GM21717 (cell line): ENCODE data around the gene MRPL3.

Source experiments
- ATAC-seq: cut with Tn5 transposase; IDR thresholded peaks from one replicate; pipeline ENCODE4 v1.9.1; 2021; ENCODE audit warnings: mild to moderate bottlenecking, moderate library complexity; ENCODE audit not compliant: unreplicated experiment

MRPL3 gene

GRCh38 chr3:131502530-131503319, at the start of gene MRPL3:
Gene MRPL3, minus strand, starts transcription at chr3:131502971. Its CDS starts 150 bp downstream, at chr3:131502821.
- ATAC-seq: peak; percentile 95

GRCh38 chr3:131551761-131552160, 49.0 kb upstream of the MRPL3 start:
- no peak for ATAC-seq

DNA sequence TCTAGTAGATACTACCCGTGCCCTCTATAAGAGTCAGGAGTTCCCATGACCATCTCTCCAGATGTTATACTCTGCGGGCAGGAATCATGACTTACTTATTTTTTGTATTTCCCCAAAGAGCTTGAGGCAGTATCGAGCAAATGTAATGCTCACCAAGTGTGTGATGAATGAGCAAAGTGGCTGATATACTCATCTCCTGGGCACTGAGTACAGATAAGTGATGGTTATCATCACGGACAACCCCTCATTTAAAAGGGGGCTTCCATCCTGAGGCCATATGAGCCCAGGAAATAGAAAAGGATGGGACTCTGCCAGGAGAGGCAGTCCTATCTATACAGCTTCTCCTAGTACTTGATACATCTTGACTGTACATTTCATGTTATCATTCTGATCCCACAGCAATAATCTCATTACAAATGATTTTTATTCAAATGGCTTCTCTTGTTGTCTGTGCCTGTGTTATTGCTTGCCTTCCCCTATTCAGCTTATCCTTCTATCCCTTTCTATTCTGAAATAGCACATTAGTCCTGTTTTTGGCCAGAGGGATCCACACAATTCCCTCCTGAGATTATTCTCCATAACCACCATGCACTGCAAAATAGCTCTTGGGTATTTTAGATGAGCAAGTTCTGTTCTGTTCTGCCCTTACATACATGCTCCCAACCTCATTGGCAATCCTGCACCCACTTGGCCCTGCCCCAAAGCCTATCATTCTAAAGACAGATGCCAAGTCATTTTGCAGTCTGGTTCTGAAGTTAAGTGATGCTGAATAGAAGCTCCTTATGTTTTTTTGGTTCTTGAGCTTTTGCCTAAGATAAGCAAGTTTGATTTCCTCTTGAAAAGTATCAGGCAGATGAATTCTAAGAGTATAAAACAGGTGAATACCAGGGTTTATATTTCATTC, 48.0 kb upstream of the MRPL3 start:
- no peak for ATAC-seq

DNA sequence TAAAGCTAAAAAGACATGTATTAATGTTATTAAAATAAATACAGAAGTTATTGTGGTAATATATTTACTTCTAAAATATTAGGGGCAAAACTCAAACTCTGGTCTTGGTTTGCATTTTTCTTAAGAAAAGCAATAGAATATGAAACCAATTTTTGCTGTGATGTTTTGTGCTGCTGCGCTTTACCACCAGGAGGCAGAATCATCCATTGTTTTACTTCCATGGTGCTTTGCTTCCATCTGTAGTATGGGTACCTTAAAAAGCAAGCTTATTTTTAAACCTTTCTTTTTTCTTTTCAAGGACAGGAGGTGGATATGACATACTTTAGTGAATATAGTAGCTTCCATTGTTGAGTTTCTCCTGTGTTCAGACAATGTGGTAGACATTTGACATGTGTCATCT, 46.6 kb upstream of the MRPL3 start:
- ATAC-seq: no peak

- no peak for ATAC-seq
Measured at GRCh38 chr3:131547585-131547984, 44.8 kb upstream of the MRPL3 start.

- no peak for ATAC-seq
Measured at GRCh38 chr3:131546441-131546840, 43.7 kb upstream of the MRPL3 start.

- ATAC-seq: no peak
Measured at GRCh38 chr3:131544557-131544956, 41.8 kb upstream of the MRPL3 start.

DNA sequence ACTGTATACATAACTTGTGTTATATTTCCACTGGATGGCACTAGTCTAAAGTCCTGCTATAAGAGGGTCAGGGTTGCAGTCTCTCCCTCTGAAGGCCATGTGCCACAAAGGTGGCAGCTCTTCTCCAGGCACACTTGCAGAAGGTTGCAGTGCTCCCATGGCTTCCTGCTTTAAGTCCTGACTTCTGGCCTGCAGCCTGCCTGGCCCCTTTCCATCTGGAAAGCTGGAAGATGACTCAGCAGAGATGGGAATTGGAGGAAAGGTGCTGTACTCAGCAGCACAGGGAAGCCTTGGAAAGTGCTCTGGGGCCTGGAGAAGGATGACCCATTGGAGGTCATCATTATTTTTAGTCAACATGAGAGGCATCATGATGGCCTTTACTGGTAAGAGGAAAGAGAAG, 40.9 kb upstream of the MRPL3 start:
- no peak for ATAC-seq

GRCh38 chr3:131541288-131541687, 38.5 kb upstream of the MRPL3 start:
- ATAC-seq: no peak

GRCh38 chr3:131540821-131541220, 38.0 kb upstream of the MRPL3 start:
- no peak for ATAC-seq

DNA sequence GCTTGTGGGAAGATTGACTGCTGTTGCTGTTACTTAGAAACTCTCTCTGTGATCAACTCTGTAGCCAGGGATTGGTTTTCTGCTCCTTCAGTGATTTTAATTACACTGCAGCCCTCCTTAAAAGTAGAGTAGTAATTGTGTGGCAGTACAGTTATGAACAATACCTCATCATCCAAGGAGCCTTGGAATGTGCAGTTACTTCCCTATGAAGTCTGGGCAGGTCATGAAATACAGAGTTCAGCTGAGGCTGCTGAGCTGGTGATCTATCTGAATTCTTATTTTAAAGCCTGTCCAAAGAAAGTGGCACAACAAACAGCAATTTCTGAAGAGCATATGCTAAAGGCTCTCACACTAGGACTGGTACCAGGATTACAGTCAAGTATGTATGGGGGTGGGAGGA, 37.4 kb upstream of the MRPL3 start:
- ATAC-seq: no peak

DNA sequence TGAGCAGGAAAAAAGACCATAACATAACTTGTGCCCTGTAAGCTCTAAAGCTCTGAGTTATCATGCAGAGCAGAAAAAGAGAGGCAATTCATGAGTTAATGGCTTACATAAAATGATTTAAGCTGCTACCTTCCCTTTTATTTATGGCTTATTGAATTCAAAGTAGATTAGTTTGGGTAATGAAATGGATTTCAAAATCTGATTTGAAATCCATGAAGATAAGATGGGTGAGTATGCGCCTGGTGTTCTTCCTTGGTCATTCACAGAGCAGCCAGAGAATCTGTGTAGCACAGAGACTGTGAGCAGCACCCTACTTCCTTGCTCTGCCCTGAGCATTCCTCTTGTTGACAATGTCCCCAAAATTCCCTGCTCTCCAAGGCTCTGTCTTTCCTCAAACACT, 36.2 kb upstream of the MRPL3 start:
- ATAC-seq: no peak

DNA sequence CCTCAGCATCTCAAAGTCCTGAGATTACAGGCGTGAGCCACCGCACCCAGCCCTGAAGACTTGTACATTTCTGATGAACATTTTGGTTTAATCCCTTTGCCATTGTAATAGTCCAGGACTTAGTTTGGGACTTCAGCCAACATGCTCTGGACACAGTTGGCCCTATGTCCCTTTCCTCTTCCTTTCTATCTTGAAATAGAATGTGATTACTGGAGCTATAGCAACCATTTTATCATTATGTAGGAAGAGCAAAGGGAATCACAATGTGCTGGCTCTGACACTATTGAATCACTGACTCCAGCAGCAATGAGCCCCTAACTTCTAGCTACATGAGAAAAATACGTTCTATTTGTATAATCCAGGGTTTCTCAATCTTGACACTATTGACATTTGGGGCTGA, 34.8 kb upstream of the MRPL3 start:
- no peak for ATAC-seq

- no peak for ATAC-seq
Measured at GRCh38 chr3:131535596-131535995, 32.8 kb upstream of the MRPL3 start.

- no peak for ATAC-seq
Measured at GRCh38 chr3:131535131-131535530, 32.4 kb upstream of the MRPL3 start.

GRCh38 chr3:131532645-131533044, 29.9 kb upstream of the MRPL3 start:
- ATAC-seq: no peak

- no peak for ATAC-seq
Measured at GRCh38 chr3:131530843-131531242, 28.1 kb upstream of the MRPL3 start.

DNA sequence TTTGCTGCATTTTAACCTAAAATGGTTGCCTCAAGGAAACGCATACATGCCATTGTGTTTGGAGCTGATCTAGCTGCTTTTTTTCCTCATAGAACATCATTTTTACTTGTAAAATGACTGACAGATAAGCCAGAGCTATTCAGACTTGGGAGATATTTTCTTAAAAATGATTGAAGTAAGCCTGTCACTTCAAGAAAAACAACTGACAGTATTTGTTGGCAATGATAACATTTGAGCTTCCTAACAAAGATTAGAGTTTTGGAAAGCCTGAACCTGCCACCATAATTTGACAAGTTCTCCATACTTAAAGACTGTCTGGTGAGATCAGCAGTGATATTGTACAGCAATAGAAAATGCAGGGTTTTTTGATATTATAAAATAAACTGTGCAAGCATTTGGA, 27.6 kb upstream of the MRPL3 start:
- ATAC-seq: no peak

DNA sequence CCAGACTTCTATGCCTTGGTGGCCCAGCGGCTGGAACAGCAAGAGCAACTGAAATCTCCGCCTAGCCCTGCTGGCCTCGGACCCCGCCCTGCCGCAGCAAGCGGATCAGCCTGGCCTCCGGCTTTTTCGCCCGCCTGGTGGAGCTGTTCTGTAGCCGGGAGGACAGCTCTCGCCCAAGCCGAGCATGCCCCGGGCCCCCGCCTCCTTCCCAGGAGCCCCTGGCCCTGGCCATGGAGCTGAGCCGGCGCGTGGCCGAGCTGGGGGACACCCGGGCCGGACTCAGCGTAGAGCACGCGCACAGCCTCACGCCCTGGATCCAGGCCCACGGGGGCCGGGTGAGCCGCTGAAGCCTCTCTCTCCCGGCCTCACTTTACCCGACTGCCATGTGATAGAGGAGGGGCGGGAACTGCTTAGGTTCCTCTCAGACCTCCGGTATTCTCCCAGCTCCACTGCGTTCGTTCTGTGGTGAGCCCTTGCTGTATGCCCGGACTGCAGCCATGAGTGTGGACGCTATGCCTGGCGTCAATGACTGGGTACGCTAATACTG, 24.1 kb upstream of the MRPL3 start:
- no peak for ATAC-seq

DNA sequence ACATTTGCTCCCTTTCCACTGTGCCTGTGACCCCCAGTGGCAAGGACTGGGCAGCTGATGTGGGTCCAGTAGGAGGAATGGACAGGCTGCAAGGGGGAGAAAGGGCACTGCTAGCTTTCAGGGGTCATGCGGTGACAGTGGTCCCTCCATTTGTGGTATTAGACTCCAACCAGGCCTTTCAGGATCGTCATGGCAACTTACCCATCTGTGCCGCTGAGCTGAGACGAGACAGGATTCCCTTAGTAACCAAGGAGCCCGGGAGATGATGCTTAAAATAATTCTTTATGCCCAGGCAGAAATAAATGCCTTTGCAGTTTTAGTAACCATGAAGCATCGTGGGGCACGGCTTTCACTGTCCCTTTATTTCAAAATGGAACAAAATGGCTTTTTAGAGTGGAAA, 15.9 kb upstream of the MRPL3 start:
- ATAC-seq: no peak

GRCh38 chr3:131505421-131505820, 2.6 kb upstream of the MRPL3 start:
- ATAC-seq: no peak

GRCh38 chr3:131503320-131503635, 507 bp upstream of the MRPL3 start:
- peak; percentile 11 for ATAC-seq
